LNCaP clone FGC (cell line): ENCODE results near the gene USP47.

Source experiments
- DNase-seq: peaks from one replicate; pipeline ENCODE4 v3.0.0-alpha.2; 2011; ENCODE audit warnings: low read depth
- H3K4me3 ChIP-seq: 2 replicates; pipeline ENCODE4 v1.5.1; 2011; ENCODE audit warnings: mild to moderate bottlenecking, low read depth, low read length, control low read depth
- TF ChIP-seq, protein P1 (sequence below): IDR thresholded peaks from 2 replicates; pipeline ENCODE4 v1.5.1; 2012; ENCODE audit warnings: mild to moderate bottlenecking; ENCODE audit not compliant: control insufficient read depth, insufficient read depth; ENCODE audit errors: extremely low read depth

Gene USP47

DNA sequence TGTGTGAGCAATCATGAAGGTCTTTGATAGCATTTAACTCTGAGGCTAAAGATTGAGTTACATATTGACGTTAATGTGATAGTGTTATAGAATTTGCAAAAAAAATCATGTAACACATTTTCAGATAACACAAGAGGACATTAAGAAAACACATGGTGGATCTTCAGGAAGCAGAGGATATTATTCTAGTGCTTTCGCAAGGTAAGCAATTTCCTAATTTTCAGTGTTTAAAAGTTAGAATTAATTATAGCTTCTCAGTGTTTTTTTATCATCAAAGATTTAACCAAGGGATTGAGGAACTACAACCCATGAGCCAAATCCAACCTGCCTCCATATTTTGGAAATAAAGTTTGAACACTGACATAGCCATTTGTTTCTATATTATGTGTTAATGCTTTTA, 88.1 kb downstream of the USP47 start:
- TF ChIP-seq, protein P1, sequence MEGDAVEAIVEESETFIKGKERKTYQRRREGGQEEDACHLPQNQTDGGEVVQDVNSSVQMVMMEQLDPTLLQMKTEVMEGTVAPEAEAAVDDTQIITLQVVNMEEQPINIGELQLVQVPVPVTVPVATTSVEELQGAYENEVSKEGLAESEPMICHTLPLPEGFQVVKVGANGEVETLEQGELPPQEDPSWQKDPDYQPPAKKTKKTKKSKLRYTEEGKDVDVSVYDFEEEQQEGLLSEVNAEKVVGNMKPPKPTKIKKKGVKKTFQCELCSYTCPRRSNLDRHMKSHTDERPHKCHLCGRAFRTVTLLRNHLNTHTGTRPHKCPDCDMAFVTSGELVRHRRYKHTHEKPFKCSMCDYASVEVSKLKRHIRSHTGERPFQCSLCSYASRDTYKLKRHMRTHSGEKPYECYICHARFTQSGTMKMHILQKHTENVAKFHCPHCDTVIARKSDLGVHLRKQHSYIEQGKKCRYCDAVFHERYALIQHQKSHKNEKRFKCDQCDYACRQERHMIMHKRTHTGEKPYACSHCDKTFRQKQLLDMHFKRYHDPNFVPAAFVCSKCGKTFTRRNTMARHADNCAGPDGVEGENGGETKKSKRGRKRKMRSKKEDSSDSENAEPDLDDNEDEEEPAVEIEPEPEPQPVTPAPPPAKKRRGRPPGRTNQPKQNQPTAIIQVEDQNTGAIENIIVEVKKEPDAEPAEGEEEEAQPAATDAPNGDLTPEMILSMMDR = no peak
- H3K4me3 ChIP-seq = no peak overlapping the region
- no peak for DNase-seq

DNA sequence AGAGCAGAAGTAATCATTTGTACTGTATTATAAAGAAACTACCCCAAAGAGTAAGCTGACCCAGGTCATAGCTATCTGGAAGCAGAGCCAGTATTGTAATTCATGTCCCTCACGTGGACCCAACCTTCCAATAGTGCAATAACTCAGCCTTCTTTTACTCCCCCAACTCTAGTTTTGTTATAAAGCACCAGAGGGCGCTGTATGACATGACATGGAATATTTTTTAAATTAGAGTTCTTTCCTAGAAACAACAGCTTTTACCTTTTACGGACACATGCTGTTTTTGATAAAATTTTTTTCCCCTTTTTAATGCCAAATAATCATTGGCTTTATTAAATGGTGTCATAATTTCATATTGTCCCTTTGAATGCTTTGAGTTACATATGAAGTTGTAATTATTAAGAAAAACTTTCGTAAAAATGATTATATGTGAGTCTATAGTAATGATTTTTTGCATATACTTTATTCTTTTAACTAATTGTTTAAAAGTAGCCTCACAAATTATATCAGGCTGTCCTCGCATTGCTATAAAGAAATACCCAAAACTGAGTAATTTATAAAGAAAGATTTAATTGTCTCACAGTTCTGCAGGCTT, 89.8 kb downstream of the USP47 start:
- no peak overlapping the region for H3K4me3 ChIP-seq
- TF ChIP-seq, protein P1 = peak; percentile 62
- peak; percentile 15 for DNase-seq

GRCh38 chr11:11935536-11935935, 93.8 kb downstream of the USP47 start:
- no peak for DNase-seq
- TF ChIP-seq, protein P1 = no peak
- no peak overlapping the region for H3K4me3 ChIP-seq

DNA sequence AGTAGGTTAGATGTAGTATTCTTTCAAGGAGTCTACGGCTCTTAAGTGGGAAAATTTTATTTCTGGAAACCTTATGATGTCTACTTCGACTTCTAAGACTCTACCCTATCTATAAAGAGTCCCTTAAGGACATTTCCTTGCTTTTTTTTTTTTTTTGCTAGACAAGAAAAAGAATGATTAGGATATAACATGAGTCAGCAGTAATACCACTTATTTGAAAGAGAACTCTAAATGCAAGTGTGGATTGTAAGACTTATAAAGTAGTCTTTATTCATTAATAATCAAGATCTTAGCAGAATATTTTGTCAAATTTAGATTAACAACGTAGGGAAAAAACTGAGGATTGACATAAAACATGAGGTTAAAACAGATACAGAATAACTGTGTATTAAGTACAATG, 95.7 kb downstream of the USP47 start:
- no peak overlapping the region for H3K4me3 ChIP-seq
- no peak for DNase-seq
- TF ChIP-seq, protein P1 = no peak

GRCh38 chr11:11937957-11938356, 96.2 kb downstream of the USP47 start:
- peak; percentile 17 for DNase-seq
- TF ChIP-seq, protein P1 = no peak

DNA sequence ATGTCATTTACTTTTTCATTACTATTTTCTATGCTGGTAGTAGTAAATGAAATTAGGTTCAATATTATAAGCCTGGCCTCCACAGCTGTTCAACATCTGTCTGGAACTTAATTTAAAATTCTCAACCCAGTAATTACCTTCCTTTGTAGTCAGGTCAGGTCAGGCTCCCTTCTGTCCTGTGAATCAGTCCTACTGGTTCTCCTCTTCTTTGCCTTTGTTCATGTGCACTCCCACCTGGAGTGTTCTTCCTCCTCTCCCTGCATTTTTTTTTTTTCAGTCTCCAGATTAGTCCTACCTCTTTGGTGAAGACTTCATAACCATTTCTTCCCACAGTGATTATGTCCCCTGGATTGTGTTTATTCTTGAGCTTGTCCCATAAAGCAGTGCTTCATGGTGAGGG, 98.8 kb downstream of the USP47 start:
- no peak for DNase-seq
- H3K4me3 ChIP-seq = no peak overlapping the region
- TF ChIP-seq, protein P1 = no peak

More at GRCh38 chr11:11937957-11938356, 96.2 kb downstream of the USP47 start:
- no peak overlapping the region for H3K4me3 ChIP-seq

- TF ChIP-seq, protein P1 = no peak
- DNase-seq = no peak
- no peak overlapping the region for H3K4me3 ChIP-seq
Measured at GRCh38 chr11:11942668-11943067, 100.9 kb downstream of the USP47 start.
